Mesenchymal stem cell (in vitro differentiated cells and primary cell): ENCODE data around the gene GALC.

ENCODE experiments used
- DNase-seq: peaks from one replicate; pipeline ENCODE4 v3.0.0-alpha.2; 2013
- H2AFZ ChIP-seq: one replicate; pipeline ENCODE4 v1.6.1; 2013; ENCODE audit warnings: low read depth, mild to moderate bottlenecking, control low read depth, inconsistent platforms, low read length, moderate library complexity
- H2AK5ac ChIP-seq: 2 replicates; pipeline ENCODE4 v1.6.1; 2013; ENCODE audit warnings: low read length, moderate library complexity, mild to moderate bottlenecking, inconsistent platforms; ENCODE audit not compliant: severe bottlenecking
- H2BK120ac ChIP-seq: one replicate; pipeline ENCODE4 v1.6.1; 2013; ENCODE audit warnings: low read depth, mild to moderate bottlenecking, inconsistent platforms, low read length, moderate library complexity
- H2BK12ac ChIP-seq, 2 experiments: one replicate each; pipeline ENCODE4 v1.6.1; 2013; ENCODE audit warnings: inconsistent platforms in 2 of 2, low read length in 2 of 2, mild to moderate bottlenecking in 2 of 2, moderate library complexity in 2 of 2, control low read depth in 1 of 2
- H2BK15ac ChIP-seq: one replicate; pipeline ENCODE4 v1.6.1; 2013; ENCODE audit warnings: mild to moderate bottlenecking, low read depth, inconsistent platforms; ENCODE audit not compliant: poor library complexity, severe bottlenecking
- H2BK5ac ChIP-seq: 2 replicates; pipeline ENCODE4 v1.6.1; 2013; ENCODE audit warnings: low read depth, mild to moderate bottlenecking, low read length, control low read depth, inconsistent platforms; ENCODE audit not compliant: poor library complexity, severe bottlenecking
- H3K14ac ChIP-seq, 2 experiments: one replicate each; pipeline ENCODE4 v1.6.1; 2013; ENCODE audit warnings: inconsistent platforms in 2 of 2, low read length in 2 of 2, control low read depth in 1 of 2, mild to moderate bottlenecking in 1 of 2, moderate library complexity in 1 of 2
- H3K18ac ChIP-seq, 2 experiments: one replicate each; pipeline ENCODE4 v1.6.1; 2013; ENCODE audit warnings: inconsistent platforms in 2 of 2, low read length in 2 of 2, control low read depth in 1 of 2, low read depth in 1 of 2, mild to moderate bottlenecking in 1 of 2
- H3K23ac ChIP-seq, 2 experiments: one replicate each; pipeline ENCODE4 v1.6.1; 2013; ENCODE audit warnings: inconsistent platforms in 2 of 2, low read length in 2 of 2, mild to moderate bottlenecking in 2 of 2, moderate library complexity in 2 of 2, control low read depth in 1 of 2
- H3K27ac ChIP-seq: 2 replicates; pipeline ENCODE4 v1.5.1; 2013; ENCODE audit warnings: mild to moderate bottlenecking, moderate library complexity, low read length, control low read depth, inconsistent platforms; ENCODE audit not compliant: poor library complexity, severe bottlenecking
- H3K27me3 ChIP-seq, 2 experiments: 2 replicates each; pipeline versions ENCODE4 v1.6.1 to v1.7.0; 2013; ENCODE audit warnings: low read length in 2 of 2, mild to moderate bottlenecking in 2 of 2, moderate library complexity in 2 of 2, control low read depth in 1 of 2, inconsistent platforms in 1 of 2; ENCODE audit not compliant: control insufficient read depth in 1 of 2, insufficient read depth in 1 of 2
- H3K36me3 ChIP-seq, 2 experiments: 2 replicates each; pipeline versions ENCODE4 v1.6.1 to v1.7.0; 2013; ENCODE audit warnings: low read length in 2 of 2, control low read depth in 1 of 2, inconsistent platforms in 1 of 2, low read depth in 1 of 2, mild to moderate bottlenecking in 1 of 2; ENCODE audit not compliant: insufficient read depth in 2 of 2, control insufficient read depth in 1 of 2
- H3K4ac ChIP-seq, 2 experiments: one replicate each; pipeline ENCODE4 v1.6.1; 2013; ENCODE audit warnings: inconsistent platforms in 2 of 2, low read length in 2 of 2, mild to moderate bottlenecking in 2 of 2, moderate library complexity in 2 of 2, control low read depth in 1 of 2, low read depth in 1 of 2
- H3K4me1 ChIP-seq: 2 replicates; pipeline ENCODE4 v1.6.1; 2013; ENCODE audit warnings: low read depth, low read length, control low read depth; ENCODE audit not compliant: control insufficient read depth, insufficient read depth
- H3K4me2 ChIP-seq: 2 replicates; pipeline ENCODE4 v1.6.1; 2013; ENCODE audit warnings: low read length, mild to moderate bottlenecking, inconsistent platforms; ENCODE audit not compliant: poor library complexity, severe bottlenecking
- H3K4me3 ChIP-seq, 2 experiments: 2 replicates each; pipeline versions ENCODE4 v1.5.1 to v1.7.0; 2013; ENCODE audit warnings: low read length in 2 of 2, mild to moderate bottlenecking in 2 of 2, control low read depth in 1 of 2, low read depth in 1 of 2; ENCODE audit not compliant: insufficient read depth in 1 of 2
- H3K79me1 ChIP-seq: replicated peaks from 2 replicates; pipeline ENCODE4 v1.6.1; 2013; ENCODE audit warnings: mild to moderate bottlenecking, control low read depth, low read length, inconsistent platforms; ENCODE audit not compliant: poor library complexity, severe bottlenecking
- H3K9ac ChIP-seq: 2 replicates; pipeline ENCODE4 v1.7.0; 2013; ENCODE audit warnings: mild to moderate bottlenecking, low read length, moderate library complexity
- H3K9me3 ChIP-seq: 2 replicates; pipeline ENCODE4 v1.7.0; 2013; ENCODE audit warnings: mild to moderate bottlenecking, low read length; ENCODE audit not compliant: control insufficient read depth
- H4K8ac ChIP-seq: one replicate; pipeline ENCODE4 v1.6.1; 2013; ENCODE audit warnings: inconsistent platforms, mild to moderate bottlenecking, low read length, moderate library complexity
- H4K91ac ChIP-seq: one replicate; pipeline ENCODE4 v1.6.1; 2013; ENCODE audit warnings: mild to moderate bottlenecking, low read length, inconsistent platforms
- WGBS: methylation state at CpG from one replicate; pipeline ENCODE4 v1.1.7; 2013; ENCODE audit warnings: mixed read lengths; 5-methylcytosine and 5-hydroxymethylcytosine counted together

GALC gene

DNA sequence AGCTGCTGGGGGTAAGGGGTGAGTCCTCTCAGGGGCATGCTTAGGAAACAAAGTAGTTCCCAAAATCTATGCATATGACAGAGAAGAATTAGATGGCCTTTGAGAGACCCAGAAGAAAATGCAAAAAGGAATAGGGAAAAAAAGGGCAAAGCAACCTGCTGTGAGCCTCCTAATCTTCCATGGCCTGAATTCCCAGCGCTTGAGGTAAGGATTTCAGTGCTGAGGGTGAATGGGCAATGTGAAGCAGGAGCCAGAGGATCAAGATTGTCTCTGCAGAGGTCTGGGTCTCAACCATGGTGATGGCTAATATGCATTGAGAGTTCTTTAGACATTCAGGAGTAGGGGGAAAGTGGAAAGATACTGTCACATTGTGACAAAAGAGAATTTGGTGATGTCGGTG, 43.4 kb upstream of the GALC start:
- no peak overlapping the region for H3K14ac ChIP-seq
- WGBS: 69% methylated on average over 2 of the region's 2 CpGs

GRCh38 chr14:88034076-88034475, 41.1 kb upstream of the GALC start:
- DNase-seq: no peak
- no peak overlapping the region for H2AFZ ChIP-seq
- no peak overlapping the region for H2BK5ac ChIP-seq
- H2BK120ac ChIP-seq: no peak overlapping the region
- H4K91ac ChIP-seq: no peak overlapping the region
- no peak overlapping the region for H3K23ac ChIP-seq
- H3K4me1 ChIP-seq: no peaks in the 10 kb centered on the region
- no peaks in the 10 kb centered on the region for H3K79me1 ChIP-seq
- no peak overlapping the region for H2BK12ac ChIP-seq
- no peak overlapping the region for H3K9ac ChIP-seq
- H3K9me3 ChIP-seq: no peaks in the 10 kb centered on the region
- H4K8ac ChIP-seq: no peak overlapping the region
- no peak overlapping the region for H2BK15ac ChIP-seq
- no peak overlapping the region for H3K27ac ChIP-seq
- H3K4ac ChIP-seq: no peak overlapping the region
- no peaks in the 10 kb centered on the region for H3K36me3 ChIP-seq
- H3K27me3 ChIP-seq: peaks cover 0 to 12% of the 10 kb centered on the region in 2 experiments
- H3K14ac ChIP-seq: no peak overlapping the region
- no peak overlapping the region for H3K18ac ChIP-seq
- WGBS: 62% methylated on average over 1 of the region's 2 CpGs
- H2AK5ac ChIP-seq: no peak overlapping the region
- H3K4me3 ChIP-seq: no peak overlapping the region
- no peak overlapping the region for H3K4me2 ChIP-seq

More for the DNA sequence above, 43.4 kb upstream of the GALC start:
- no peak overlapping the region for H4K8ac ChIP-seq
- H2BK15ac ChIP-seq: no peak overlapping the region
- no peak overlapping the region for H2BK12ac ChIP-seq
- H3K4me2 ChIP-seq: no peak overlapping the region
- no peak overlapping the region for H2BK5ac ChIP-seq
- H3K9ac ChIP-seq: no peak overlapping the region
- no peak overlapping the region for H3K4me3 ChIP-seq
- H2AK5ac ChIP-seq: no peak overlapping the region
- no peak overlapping the region for H3K27ac ChIP-seq
- no peaks in the 10 kb centered on the region for H3K36me3 ChIP-seq
- H3K18ac ChIP-seq: no peak overlapping the region
- no peak for DNase-seq
- H3K79me1 ChIP-seq: no peaks in the 10 kb centered on the region
- no peaks in the 10 kb centered on the region for H3K4me1 ChIP-seq
- peaks cover 0 to 19% of the 10 kb centered on the region in 2 experiments for H3K27me3 ChIP-seq
- H2BK120ac ChIP-seq: no peak overlapping the region
- no peaks in the 10 kb centered on the region for H3K9me3 ChIP-seq
- H4K91ac ChIP-seq: no peak overlapping the region
- H3K4ac ChIP-seq: no peak overlapping the region
- no peak overlapping the region for H3K23ac ChIP-seq
- no peak overlapping the region for H2AFZ ChIP-seq

DNA sequence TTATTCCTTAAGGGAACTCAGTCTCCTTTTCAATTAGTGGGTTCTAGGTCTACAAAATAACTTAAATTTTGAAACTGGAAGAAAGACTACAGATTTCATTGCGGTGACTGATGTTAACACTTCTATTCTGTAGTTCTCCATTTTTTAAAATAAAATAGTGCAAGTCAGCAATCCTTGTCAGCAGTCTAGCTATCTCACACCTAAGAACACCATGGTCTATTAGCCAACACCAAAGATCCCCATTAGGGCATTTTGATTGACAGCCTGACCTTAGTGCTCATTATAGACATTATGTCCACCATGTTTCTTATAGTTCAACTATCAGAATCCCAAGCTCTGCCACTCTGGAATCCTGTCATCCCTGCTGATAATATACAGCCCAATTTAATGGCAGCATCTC, 39.4 kb upstream of the GALC start:
- H2BK12ac ChIP-seq: no peak overlapping the region
- no peaks in the 10 kb centered on the region for H3K79me1 ChIP-seq
- H3K23ac ChIP-seq: no peak overlapping the region
- no peak overlapping the region for H2AK5ac ChIP-seq
- H3K4me2 ChIP-seq: no peak overlapping the region
- H3K4me3 ChIP-seq: no peak overlapping the region
- no peak for DNase-seq
- no peaks in the 10 kb centered on the region for H3K9me3 ChIP-seq
- H3K4me1 ChIP-seq: no peaks in the 10 kb centered on the region
- H2AFZ ChIP-seq: no peak overlapping the region
- H2BK5ac ChIP-seq: no peak overlapping the region
- no peak overlapping the region for H4K8ac ChIP-seq
- no peaks in the 10 kb centered on the region for H3K36me3 ChIP-seq
- no peak overlapping the region for H3K9ac ChIP-seq
- 94% methylated on average over 1 of the region's 1 CpG for WGBS
- no peak overlapping the region for H3K18ac ChIP-seq
- no peak overlapping the region for H2BK15ac ChIP-seq
- H3K4ac ChIP-seq: no peak overlapping the region
- no peak overlapping the region for H3K14ac ChIP-seq
- no peak overlapping the region for H2BK120ac ChIP-seq
- H3K27me3 ChIP-seq: peaks cover 0 to 12% of the 10 kb centered on the region in 2 experiments
- no peak overlapping the region for H4K91ac ChIP-seq
- H3K27ac ChIP-seq: no peak overlapping the region

DNA sequence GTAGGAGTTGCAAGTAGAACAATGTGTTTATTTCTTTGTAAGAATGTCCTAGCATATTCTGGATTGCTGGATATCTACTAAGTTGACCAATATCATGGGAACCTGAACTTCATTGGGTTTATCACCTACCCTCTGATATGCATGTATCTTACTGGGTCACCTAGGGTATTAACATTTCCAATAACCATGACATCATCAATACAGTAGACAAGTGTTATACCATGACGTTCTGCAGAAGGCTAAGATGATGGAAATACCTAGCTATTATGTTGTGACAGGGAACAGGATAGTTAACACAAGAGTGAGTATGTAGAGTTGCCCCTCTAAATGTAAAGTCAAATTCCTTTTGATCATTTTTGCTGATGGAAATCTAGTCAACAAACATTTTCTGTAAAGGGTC, 37.9 kb upstream of the GALC start:
- H3K9me3 ChIP-seq: no peaks in the 10 kb centered on the region
- H4K8ac ChIP-seq: no peak overlapping the region
- no peak overlapping the region for H4K91ac ChIP-seq
- no peaks in the 10 kb centered on the region for H3K79me1 ChIP-seq
- no peaks in the 10 kb centered on the region for H3K36me3 ChIP-seq
- no peak overlapping the region for H3K9ac ChIP-seq
- H3K27ac ChIP-seq: no peak overlapping the region
- no peak overlapping the region for H3K14ac ChIP-seq
- no peak overlapping the region for H2BK12ac ChIP-seq
- H3K4me1 ChIP-seq: no peaks in the 10 kb centered on the region
- H2BK120ac ChIP-seq: no peak overlapping the region
- H3K18ac ChIP-seq: no peak overlapping the region
- no peak overlapping the region for H2AFZ ChIP-seq
- WGBS: no CpG with 5 or more reads among the region's 1 CpG
- no peak overlapping the region for H3K4me2 ChIP-seq
- H3K4ac ChIP-seq: no peak overlapping the region
- H3K27me3 ChIP-seq: no peaks in the 10 kb centered on the region
- H2AK5ac ChIP-seq: no peak overlapping the region
- H3K23ac ChIP-seq: no peak overlapping the region
- no peak overlapping the region for H2BK5ac ChIP-seq
- no peak overlapping the region for H3K4me3 ChIP-seq
- no peak for DNase-seq
- H2BK15ac ChIP-seq: no peak overlapping the region
